Activated CD4-positive, alpha-beta T cell treated with anti-CD3 and anti-CD28 coated beads, Interleukin-2, amount 50 U/mL, for 48 hours (primary cell): ENCODE results near the gene CNOT6.
"Not testable (repeated sequence)": the region's sequence is repeated elsewhere in the genome, so short reads cannot be mapped to it uniquely, and the experiment has no call there.

ENCODE experiments used
- DNase-seq, 2 experiments: peaks; one replicate each; pipeline ENCODE4 v3.0.0-alpha.2; 2020

Gene CNOT6

DNA sequence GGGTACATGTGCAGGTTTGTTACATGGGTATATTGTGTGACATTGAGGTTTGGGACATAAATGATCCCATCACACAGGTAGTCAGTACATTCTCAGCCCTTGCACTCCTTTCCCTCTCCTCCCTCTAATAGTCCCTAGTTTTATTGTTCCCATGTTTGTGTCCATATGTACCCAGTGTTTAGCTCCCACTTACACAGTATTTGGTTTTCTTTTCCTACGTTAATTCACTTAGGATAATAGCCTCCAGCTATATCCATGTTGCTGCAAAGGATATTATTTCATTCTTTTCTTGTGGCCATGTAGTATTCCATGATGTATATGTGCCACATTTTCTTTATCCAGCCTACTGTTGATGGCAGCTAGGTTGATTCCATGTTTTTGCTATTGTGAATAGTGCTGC lies 27.4 kb downstream of the CNOT6 start:
- no peak for DNase-seq

DNA sequence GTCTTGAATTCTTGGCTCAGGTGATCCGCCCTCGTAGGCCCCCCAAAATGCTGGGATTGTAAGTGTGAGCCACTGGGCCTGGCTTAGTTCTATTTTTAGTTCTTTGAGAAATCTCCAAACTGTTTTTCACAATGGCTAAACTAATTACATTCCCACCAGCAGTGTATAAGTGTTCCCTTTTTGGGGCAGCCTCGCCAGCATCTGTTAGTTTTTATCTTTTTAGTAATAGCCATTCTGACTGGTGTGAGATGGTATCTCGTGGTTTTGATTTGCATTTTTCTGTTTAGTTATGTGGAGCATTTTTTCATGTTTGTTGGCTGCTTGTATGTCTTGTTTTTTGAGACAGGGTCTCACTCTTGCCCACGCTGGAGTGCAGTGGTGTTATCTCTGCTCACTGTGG lies 28.2 kb downstream of the CNOT6 start:
- DNase-seq: no peak

DNA sequence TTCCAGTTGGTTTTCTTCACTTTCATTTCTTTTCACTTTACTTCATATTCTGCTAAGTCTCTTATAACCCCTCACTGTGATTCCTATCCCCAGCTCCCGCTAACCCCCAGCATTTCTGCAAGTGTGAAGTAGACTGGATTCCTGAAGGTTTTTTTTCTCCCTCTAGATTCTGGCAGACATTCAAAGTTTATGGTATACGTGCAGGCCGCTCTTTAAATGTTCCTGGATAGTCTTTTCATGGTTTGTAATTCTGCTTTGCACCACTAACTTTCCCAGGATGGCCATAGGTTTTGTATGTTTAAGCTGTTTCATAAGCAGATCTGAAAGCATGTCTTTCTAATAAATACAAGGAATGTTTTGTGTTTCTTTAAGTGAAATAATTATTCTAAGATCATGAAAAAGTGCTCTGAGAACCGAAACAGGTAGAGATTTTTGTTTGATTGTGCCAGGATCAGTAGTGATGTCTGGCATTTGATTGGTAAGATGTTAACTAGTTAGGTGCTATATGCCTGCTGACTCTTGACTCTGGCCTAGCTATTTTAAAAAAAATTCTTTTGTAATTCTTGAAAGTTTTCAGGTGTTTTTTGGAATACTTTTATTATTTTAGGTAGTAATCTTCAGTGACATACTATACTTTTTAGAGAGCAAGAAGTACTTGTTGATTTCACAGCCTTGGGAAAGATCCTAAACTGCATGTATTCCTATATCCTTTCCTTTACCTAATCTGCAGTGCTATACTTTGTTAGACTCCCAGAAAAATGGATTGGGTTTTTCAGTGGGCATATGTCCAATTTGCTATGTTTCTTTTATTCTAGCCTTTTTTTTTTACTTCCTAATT lies 29.7 kb downstream of the CNOT6 start:
- no peak for DNase-seq

DNA sequence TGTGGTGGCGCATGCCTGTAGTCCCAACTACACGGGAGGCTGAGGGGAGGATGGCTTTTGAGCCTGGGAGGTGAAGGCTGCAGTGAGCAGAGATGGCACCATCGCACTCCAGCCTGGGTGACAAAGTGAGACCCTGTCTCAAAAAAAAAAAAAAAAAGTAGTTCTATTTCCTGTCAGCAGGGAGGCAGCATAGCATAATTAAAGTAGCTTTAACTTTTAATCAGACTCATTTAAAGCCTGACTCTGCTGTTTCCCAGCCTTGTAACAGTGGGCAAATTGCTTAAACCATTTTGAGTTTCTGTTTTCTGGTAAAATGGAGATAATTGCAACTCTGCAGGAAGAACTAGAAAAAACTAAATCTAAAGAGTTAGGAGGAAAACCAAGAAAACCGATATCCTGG lies 31.2 kb downstream of the CNOT6 start:
- DNase-seq: no peak

DNA sequence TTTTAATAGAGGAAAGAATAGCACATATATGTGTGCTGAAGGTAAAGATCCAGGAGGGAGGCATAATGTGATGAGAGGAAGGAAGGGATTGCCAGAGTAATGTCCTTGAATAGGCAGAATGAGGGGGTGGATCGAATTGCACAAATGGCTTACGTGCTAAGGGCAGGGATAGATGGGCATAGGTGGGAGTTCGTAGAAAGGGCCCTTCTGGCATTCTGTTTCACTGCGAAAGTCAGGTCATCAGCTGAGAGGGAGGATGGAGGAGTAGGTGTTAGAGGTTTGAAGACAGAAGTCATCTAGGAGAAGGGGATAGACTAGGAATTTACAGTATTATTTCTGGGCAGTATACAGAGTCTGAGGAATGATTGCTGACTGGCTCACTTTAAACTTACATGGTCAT lies 32.1 kb downstream of the CNOT6 start:
- DNase-seq: no peak

DNA sequence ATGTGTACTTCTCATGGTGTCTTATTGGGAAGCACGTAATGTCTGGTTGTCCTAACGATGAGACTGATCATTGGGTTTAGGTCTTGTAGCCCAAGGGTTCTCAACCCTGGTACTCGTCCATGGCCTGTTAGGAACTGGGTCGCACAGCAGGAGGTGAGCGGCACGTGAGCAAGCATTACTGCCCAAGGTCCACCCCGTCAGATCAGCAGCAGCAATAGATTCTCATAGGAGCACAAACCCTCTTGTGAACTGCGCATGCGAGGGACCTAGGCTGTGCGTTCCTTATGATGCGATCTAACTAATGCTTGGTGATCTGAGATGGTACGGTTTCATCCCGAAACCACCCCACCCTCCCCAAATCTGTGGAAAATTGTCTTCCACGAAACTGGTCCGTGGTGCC lies 33.5 kb downstream of the CNOT6 start:
- DNase-seq: no peak

DNA sequence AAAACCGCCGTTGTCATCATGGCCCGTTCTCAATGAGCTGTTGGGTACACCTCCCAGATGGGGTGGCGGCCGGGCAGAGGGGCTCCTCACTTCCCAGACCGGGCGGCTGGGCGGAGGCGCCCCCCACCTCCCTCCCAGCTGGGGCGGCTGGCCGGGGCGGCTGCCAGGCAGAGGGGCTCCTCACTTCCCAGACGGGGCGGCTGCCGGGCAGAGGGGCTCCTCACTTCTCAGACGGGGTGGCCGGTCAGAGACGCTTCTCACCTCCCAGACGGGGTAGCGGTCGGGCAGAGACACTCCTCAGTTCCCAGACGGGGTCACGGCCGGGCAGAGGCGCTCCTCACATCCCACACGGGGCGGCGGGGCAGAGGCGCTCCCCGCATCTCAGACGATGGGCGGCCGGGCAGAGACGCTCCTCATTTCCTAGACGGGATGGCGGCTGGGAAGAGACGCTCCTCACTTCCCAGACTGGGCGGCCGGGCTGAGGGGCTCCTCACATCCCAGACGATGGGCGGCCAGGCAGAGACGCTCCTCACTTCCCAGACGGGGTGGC lies 36.9 kb downstream of the CNOT6 start:
- not testable (repeated sequence) for DNase-seq

DNA sequence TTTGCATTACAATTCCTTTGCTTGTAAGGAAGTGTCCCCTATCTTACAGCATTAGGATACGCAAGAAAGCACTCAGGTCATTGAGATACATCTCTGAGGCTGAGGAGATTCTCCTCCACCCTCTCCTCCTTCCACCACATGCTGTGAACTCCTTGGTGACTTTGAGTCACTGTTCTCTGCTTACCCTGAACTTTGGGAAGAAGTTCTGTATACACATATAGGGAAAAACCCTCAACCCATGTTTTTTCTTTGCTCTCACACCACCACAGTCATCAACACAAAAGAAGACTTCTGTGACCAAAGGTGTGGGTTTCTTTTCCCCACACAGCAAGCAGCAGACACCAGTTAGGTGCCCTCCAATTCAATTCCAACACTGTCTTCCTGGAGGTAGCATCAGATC lies 38.1 kb downstream of the CNOT6 start:
- no peak for DNase-seq

DNA sequence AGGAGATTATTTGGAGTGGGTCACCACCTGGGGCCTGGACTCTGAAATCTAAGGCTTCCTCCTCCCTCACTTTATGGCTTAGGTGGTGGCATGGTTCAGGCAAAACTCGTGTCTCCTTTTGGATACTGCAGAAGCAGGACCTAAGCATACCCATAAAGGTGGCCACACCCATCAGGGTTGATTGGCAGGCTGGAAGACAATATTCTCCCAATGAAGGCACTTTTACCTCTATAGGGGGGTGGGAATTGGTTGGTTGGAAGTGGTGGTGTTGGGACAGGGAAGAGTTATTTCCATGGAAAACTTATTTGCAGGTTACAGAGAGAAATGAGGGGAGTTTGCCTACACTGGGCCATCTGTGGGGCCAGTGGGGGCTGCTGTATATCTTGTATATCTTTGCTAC lies 39.7 kb downstream of the CNOT6 start:
- DNase-seq: no peak

DNA sequence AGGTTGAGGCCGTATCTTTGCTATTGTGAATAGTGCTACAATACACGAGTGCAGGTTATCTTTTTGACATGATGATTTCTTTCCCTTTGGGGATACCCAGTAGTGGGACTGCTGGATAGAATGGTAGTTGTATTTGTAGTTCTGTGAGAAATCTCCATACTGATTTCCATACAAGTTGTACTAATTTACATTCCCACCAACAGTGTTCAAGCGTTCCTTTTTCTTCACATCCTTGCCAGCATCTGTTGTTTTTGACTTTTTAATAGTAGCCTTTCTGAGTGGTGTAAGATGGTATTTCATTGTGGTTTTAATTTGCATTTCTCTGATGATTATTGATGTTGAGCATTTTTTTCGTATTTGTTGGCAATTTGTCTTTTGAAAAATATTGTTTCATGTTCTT lies 41.4 kb downstream of the CNOT6 start:
- no peak for DNase-seq

DNA sequence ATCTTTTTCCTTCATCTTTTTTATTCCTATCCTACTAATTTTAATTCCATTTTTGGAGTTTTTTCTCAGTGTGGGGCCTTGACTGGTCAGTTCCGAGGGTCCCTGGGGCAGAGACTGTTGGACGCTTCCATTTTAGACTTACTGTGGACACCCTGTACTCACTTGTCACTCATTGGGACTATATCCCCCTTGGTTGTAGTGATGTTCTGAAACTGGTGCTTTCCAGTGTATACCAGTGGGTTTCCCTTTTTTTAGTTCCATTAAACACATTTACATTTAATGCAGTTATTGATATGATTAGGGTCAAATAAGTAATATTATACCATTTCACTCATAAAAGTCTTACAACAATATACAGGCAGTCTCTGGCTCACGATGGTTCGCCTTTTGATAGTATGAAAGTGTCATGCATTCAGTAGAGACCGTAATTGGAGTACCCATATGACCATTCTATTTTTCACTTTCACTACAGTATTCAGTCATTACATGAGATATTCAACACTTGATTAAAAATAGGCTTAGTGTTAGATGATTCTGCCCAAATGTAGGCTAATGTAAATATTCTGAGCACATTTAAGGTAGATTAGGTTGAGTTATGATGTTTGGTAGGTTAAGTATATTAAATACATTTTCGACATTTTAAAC lies 46.0 kb downstream of the CNOT6 start:
- DNase-seq: no peak

DNA sequence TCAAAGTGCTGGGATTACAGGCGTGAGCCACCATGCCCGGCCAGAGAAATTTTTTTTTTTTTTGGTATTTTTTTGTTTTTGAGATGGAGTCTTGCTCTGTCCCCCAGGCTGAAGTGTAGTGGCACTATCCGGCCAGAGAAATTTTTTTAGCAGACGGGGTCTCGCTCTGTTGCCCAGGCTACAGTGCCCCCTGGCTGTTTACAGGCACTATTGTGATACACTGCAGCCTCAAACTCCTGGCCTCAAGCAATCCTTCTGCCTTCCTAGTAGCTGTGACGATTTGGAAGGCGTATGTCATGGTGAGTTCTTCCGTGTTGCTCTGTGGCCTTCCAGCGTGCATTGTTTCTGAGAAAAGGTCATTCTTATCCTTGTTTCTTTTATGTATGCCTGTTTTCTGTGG lies 47.5 kb downstream of the CNOT6 start:
- DNase-seq: no peak

DNA sequence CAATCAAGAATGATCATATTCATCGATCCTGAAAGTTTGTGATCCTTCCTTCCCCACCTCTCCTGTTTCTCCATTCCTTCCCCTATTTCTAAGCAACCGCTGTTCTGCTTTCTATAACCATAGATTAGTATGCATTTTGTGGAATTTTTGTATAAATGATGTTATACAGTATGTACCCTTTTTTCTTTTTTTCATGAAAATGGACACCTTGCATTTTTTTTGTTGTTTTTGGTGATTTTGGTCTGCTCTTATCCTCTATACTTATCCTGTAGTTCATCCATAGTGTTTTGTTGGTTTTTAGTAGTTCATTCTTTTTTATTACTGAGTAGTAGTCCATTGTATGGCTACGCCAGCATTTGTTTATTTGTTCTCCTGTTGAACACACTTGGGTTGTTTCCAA lies 51.1 kb downstream of the CNOT6 start:
- DNase-seq: no peak

DNA sequence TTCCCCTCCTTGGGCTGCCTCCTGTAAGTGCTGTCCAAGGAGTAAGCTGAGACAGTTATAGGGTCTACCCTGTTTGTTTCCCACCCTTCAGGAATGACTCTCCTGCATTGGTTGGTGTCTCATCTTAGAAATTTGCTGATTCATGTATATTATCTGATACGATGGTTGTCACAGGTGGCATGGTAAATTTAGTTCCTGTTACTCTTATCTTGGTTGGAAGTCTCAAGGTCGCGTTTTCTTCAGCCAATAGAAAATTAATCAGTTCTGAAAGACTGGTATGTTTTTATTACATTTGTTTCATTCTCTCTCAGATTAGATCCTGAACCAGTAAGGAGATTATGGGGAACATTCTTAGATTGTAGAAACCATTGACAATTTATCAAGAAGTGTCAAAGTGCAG lies 54.4 kb downstream of the CNOT6 start:
- DNase-seq: no peak

DNA sequence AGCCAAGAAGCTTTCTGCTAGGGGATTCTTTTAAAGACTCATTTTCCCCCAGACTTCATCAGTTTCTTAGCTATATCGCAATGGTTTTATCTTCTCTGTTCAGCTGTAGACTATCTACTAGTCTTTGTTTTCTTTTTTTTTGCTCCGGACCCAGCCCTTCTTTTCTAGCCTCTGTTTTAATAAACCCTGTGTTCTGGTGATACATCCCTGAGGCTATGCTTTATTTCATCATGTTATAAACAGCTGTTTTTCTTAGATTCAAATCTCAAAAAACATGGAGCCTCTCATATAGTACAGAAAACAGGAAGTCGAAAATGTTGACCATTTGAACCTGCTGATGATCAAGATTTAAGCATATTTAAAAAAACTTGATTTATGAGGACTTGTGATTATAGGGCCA lies 59.4 kb downstream of the CNOT6 start:
- no peak for DNase-seq

DNA sequence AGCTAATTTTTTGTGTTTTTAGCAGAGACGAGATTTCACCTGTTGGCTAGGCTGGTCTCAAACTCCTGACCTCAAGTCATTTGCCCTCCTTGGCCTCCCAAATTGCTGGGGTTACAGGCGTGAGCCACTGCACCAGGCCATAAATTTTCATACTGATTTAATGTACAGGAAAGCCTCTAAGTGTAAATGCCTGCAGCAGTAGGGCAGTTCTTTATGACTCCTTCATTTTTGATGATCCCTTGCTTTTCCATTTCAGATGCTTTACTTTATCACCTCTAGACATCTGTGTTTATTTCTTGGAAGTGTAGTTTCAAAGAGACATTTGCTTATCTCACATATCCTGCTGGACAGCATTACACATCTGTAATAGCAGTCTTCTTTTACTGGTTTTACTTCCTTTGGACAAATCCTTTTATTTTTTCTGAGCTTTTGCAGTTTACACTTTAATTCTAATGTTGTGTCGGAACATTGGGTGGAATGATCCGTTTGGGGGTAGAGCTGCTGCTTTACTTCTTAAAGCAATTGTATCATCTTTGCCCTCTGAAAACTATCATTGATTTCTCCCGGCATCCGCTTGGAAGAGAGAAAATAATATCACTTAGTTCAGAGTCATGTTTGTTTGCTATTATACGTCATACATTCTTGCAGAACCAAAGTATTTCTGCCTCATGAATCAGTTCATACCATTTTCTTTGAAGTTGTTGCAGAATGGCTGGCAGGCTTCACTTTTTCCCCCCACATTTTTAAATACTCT lies 61.2 kb downstream of the CNOT6 start:
- no peak for DNase-seq

DNA sequence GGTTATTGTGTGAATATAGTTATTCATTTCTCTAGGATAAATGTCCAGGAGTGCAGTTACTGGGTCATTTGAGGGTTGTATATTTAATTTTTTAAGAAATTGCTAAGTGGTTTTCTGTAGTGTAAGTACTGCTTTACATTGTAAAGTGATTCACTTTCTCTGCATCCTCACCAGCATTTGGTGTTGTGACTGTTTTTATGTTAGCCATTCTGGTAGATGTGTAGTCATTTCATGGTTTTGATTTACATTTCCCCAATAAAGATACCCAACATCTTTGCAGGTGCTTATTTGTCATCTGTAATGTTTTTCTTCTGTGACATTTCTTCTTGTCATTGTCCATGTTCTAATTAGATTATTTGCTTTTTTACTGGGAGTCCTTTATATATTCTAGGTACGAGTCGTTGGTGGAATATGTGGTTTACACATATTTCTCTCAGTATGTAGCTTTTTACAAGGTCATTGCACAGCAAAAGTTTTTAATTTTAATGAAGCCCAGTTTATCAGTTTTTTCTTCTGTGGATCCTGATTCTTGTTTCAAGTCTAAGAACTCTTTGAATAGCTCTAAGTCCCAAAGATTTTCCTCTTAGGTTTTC lies 63.1 kb downstream of the CNOT6 start:
- no peak for DNase-seq

DNA sequence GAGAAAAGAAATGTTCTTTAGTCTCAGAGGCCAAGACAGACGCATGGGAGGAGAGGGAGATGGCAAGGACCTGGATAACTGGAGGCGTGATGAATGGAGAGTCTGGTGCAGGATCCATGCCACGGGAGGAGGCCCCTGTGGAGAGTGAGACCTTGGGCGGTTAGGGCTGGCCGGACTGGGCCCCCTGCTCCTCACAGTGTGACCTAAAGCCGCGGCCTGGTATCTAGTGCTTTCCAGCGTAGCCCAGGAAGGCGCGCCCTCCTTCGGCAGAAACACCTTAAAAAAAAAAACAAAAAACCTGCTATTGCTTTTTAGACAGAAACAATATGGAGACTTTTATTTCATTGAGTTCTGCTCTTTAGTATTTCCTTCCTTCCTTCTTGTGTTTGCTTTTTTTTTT lies 64.1 kb downstream of the CNOT6 start:
- DNase-seq: no peak

DNA sequence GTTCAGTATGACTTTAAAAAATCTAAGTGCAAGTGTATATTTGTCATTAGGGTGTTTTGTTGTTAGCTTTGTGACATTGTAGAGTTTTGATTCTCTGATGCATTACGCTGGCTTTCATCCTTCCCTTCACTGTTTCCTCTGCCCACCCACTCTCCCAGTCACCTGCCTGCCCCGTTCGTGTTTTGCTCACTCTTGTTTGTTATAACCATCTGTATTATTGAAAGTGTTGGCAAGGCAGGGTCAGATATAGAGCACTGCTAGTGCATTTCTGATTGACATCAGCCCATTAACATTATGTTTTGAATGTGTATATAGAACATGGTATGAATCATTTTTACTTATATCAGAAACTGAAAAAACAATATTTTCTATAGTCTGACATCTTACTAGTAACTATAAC lies 69.8 kb downstream of the CNOT6 start:
- DNase-seq: peak; percentile 8 to 17

DNA sequence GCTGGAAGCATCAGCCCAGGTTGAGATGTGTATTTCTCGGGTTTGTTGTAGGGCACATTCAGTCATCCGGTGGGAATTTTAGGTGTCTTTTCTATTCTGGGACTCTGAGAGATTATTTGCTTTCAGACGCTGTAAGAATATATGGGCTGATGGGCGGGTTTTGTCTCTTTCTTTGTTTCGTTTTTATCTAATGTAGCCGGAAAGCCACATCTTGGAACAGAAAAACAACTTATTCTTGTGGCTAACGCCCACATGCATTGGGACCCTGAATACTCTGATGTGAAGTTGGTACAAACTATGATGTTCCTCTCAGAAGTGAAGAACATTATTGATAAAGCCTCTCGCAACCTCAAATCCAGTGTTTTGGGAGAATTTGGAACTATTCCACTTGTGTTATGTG lies 74.7 kb downstream of the CNOT6 start:
- DNase-seq: no peak

DNA sequence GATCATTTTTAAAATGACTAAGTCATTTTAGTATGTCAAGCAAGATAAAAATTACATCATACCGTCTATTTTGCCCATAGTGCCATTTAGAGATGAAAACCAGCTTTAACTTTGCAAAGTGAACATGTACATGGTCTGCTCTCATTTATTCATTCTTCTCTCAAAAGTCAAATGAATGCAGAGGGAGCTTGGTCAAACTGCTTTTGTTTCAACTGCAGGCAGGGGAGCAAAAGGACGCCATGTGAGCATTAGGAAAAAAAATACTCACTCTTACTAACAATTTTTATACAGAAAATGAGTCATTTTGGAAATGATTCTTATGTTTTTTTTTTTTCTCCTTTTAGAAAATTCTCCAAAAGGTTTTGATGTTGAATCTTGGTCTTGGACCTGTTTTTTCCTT lies 81.4 kb downstream of the CNOT6 start:
- DNase-seq: no peak

DNA sequence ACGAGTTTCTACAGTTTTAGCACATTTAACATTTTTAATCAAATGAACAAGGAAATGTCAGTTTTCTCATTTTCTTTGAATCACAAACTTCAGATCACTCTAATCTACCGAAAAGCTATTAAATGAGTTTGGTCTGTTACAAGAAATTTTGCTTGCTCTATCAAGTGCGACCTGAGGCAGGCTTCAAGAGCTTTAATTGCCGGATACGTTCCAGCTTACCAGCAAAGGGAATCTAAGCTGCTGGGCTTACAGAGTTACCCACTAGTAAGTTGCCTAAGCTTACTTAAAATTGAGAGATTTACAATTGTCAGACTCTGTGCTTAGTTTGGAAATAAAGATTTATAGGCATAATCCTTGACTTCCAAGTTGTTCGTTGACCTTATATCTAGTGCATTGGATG lies 86.5 kb downstream of the CNOT6 start:
- DNase-seq: no peak

DNA sequence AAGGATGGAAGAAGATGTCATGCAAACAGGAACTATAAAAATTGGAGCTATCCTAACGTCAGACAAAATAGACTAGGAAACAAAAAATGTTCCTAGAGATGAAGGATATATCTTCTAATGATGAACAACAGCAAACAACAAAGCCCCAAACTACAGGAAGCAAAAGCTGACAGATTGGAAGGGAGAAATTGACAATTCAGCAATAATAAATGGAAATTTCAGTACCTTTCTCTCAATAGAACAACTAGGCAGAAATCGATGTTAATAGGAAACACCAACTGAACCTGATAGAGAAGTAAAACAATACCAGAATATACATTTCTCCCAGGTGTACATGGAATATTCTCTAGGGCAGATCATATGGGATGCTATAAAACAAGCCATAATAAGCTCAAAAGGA lies 89.6 kb downstream of the CNOT6 start:
- DNase-seq: no peak
